LNCaP clone FGC (cell line): Measurements from ENCODE around the gene NETO1.

Source experiments
- DNase-seq: peaks from one replicate; pipeline ENCODE4 v3.0.0-alpha.2; 2011; ENCODE audit warnings: low read depth
- H3K4me3 ChIP-seq: 2 replicates; pipeline ENCODE4 v1.5.1; 2011; ENCODE audit warnings: mild to moderate bottlenecking, low read depth, low read length, control low read depth
- TF ChIP-seq, protein P1 (sequence below): IDR thresholded peaks from 2 replicates; pipeline ENCODE4 v1.5.1; 2012; ENCODE audit warnings: mild to moderate bottlenecking; ENCODE audit not compliant: control insufficient read depth, insufficient read depth; ENCODE audit errors: extremely low read depth

The NETO1 gene

DNA sequence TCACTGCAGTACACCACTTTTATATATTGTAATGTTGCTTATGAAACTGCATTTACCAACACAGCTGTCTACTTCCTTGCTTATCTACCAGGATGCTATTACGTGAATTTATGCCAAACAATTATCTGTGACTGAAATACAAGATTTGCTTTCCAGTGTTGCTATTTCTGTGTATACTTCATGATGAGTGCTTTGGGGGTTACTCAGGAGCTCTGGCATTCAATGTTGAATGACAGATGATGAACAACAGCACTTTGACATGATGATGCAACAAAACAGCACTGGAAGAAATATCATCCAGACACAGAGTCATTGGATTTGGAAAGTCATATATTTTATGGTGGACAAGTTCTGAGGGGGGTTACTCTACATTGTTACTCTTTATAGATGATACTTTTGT is 125.8 kb downstream of the NETO1 start:
- TF ChIP-seq, protein P1, sequence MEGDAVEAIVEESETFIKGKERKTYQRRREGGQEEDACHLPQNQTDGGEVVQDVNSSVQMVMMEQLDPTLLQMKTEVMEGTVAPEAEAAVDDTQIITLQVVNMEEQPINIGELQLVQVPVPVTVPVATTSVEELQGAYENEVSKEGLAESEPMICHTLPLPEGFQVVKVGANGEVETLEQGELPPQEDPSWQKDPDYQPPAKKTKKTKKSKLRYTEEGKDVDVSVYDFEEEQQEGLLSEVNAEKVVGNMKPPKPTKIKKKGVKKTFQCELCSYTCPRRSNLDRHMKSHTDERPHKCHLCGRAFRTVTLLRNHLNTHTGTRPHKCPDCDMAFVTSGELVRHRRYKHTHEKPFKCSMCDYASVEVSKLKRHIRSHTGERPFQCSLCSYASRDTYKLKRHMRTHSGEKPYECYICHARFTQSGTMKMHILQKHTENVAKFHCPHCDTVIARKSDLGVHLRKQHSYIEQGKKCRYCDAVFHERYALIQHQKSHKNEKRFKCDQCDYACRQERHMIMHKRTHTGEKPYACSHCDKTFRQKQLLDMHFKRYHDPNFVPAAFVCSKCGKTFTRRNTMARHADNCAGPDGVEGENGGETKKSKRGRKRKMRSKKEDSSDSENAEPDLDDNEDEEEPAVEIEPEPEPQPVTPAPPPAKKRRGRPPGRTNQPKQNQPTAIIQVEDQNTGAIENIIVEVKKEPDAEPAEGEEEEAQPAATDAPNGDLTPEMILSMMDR, result no peak
- no peak overlapping the region for H3K4me3 ChIP-seq
- no peak for DNase-seq

DNA sequence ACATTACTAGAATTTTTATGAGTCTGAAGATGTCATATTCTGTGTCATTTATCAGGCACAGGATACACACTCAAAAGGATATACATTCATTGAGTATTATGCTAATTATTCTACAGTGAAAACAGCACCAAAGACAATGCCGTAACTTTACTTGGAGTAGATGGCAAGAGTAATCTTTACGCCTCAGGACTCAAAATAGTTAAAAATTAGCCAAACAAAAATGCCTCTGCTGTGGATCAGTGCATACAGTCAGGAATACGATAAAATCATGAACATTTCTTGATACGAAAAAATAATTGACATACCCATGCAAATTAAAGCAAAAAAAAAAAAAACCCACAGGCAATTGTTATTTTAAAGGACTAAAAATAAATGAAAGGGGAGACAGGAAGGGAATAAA is 129.7 kb downstream of the NETO1 start:
- TF ChIP-seq, protein P1, result no peak
- H3K4me3 ChIP-seq, result no peak overlapping the region
- DNase-seq, result no peak

DNA sequence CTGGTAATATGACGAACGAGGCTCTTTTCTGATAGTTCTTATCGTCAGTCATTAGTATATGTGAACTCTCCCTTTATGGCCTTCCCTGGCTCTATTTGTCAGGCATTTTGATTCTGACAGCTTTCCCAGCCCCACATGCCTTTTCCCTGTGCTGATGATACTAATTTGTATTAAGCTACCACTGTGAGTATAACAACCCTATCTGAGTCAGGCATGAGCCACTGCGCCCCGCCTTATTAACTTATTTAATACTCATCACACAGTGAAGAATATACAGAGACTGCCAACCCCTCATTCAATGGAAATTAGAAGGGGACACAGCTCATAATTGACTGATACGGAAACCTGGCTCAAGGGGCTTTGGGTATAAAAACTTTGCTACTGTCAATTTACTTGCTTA is 140.0 kb downstream of the NETO1 start:
- TF ChIP-seq, protein P1, result no peak
- DNase-seq, result no peak
- H3K4me3 ChIP-seq, result no peak overlapping the region

DNA sequence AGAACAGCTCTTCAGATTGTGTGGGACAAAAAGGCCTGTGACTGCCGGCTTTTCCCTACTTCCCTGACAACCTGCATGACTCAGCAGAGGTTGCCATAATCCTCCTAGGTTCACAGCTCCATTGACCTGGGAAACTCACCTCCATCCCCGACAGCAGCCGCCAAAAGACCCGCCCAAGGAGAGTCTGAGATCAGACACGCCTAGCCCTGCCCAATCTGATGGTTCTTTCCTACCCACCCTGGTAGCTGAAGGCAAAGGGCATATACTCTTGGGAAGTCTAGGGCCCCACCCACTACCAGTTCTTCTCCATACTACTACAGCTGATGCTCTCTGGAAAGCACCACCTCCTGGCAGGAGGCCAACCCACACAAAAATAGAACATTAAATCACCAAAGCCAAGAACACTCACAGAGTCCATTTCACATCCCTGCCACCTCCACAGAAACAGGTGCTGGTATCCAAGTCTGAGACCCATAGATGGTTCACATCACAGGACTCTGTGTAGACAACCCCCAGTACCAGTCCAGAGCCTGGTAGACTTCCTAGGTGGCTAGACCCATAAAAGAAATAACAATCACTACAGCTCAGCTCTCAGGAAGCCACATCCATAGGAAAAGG is 140.6 kb downstream of the NETO1 start:
- DNase-seq, result no peak
- TF ChIP-seq, protein P1, result no peak
- H3K4me3 ChIP-seq, result no peak overlapping the region

DNA sequence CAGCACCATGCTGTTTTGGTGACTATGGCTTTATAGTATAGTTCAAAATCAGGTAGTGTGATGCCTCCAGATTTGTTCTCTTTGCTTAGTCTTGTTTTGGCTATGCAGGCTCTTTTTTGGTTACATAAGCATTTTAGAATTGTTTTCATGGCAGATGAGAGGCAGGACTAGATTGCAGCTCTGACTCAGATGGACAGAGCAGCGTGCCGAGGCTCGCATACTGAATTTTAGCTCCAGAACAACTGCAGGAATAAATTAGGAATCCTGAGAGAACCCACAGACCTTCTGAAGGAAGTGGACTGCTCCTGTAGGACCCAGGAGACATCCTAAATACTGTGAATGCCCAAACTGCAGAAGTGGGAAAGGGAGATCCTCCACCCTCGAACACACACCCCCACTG is 141.6 kb downstream of the NETO1 start:
- no peak for DNase-seq
- no peak overlapping the region for H3K4me3 ChIP-seq
- TF ChIP-seq, protein P1, result no peak

DNA sequence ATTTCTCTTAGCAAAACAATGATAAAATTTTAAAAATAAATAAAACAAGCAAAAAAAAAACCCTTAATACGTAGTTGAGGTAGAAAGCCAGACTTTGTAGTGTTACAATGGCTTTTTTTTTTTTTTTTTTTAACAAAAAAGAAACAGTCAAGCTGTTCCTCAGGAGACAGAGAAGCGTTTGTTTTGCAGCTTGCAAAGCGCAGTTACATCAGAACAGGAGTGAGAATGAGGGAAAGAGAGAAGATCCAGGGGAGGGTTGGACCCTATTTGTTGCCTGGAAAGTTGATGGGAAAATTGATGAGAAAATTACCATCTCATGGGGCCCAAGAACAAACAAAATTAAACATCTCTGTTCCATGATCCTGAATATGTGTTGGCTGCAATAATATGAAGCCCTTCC is 146.5 kb downstream of the NETO1 start:
- no peak overlapping the region for H3K4me3 ChIP-seq
- TF ChIP-seq, protein P1, result no peak
- DNase-seq, result no peak

DNA sequence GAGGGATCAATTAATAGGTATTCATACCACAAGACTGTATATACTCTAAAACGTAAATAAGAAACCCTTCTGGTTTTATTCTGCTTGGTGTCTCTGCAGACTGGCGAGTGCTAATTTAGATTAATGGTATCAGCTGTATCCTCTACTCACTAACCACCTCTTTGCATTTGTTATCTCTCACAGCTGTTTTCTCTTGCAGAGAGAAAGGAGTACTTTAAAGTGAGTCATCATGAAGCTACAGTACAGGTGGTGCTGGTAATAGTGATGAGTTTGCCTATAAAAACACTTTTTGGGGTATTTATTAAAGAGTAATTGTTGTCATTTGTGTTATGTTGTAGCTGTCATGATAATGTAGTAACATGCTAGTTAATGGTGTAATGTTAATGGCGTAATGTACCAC is 147.7 kb downstream of the NETO1 start:
- no peak for DNase-seq
- TF ChIP-seq, protein P1, result no peak
- no peak overlapping the region for H3K4me3 ChIP-seq
